Activated naive CD8-positive, alpha-beta T cell treated with anti-CD3 and anti-CD28 coated beads, Interleukin-2, amount 50 U/mL, for 16 hours (primary cell): Measurements from ENCODE around the gene DCST1.

Experiments
- DNase-seq: peaks from one replicate; pipeline ENCODE4 v3.0.0-alpha.2; 2020; ENCODE audit warnings: low read depth, low spot score

DCST1 gene

GRCh38 chr1:155013632-155014031, 20.0 kb upstream of the DCST1 start:
- DNase-seq, result no peak

- DNase-seq, result no peak
Measured at GRCh38 chr1:155014709-155015508, 18.7 kb upstream of the DCST1 start.

GRCh38 chr1:155015527-155016230, 17.9 kb upstream of the DCST1 start:
- no peak for DNase-seq

DNA sequence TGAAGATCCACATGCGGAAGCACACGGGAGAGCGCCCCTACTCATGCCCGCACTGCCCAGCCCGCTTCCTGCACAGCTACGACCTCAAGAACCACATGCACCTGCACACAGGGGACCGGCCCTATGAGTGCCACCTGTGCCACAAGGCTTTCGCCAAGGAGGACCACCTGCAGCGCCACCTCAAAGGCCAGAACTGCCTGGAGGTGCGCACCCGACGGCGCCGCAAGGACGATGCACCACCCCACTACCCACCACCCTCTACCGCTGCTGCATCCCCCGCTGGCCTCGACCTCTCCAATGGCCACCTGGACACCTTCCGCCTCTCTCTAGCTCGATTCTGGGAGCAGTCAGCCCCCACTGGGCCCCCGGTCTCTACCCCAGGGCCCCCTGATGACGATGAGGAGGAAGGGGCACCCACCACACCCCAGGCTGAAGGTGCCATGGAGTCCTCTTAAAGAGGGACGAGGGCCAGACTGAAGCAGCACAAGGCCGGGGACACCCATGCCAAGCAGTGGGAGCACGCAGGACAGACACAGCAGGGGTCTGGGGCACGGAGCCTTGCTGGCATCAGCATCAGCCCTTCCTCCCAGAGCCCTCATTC, 17.3 kb upstream of the DCST1 start:
- no peak for DNase-seq

DNA sequence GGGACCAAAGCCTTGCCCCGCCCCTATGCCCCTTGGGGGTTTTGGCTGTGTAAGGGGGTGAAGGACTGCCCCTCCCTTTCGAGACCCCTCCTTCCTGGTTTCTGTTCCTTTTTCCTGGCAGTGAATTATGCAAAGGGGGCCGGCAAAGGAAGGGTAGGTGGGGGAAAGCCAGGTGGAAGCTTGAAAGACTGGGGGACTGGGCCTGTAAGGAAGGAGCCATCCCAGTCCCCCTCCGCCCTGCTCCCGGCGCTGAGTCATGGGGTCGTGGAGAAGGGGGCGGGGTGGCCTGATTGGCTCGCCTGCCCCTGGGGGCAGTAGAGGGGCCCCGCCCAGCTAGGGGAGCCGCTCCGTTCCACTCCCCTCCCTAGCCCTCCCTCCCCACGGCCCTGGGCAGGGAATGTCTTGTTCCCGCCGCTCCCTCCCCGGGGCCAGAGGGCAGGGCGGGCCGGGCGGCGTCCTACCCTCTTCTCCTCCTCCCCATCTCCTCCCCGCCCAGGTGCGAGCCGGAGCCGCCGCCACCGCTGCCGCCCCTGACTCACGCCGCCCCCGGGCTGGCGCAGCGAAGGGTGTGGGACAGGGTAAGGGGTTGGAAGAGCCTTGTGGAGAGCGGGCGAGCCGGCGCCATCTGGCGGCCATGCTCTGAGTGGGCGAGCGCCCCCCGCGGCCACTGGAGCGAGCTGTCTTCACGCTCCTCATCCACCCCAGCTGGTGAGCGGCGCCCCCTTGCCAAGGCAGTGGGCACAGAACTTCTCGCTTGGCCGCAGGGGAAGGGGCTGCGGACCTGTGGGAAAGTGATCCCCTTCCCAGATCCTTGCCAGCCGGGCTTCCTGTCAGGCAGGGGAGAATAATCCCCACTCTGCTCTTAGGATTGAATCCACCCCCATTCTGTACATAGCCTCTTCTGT, 16.3 kb upstream of the DCST1 start:
- DNase-seq, result peak; percentile 84

DNA sequence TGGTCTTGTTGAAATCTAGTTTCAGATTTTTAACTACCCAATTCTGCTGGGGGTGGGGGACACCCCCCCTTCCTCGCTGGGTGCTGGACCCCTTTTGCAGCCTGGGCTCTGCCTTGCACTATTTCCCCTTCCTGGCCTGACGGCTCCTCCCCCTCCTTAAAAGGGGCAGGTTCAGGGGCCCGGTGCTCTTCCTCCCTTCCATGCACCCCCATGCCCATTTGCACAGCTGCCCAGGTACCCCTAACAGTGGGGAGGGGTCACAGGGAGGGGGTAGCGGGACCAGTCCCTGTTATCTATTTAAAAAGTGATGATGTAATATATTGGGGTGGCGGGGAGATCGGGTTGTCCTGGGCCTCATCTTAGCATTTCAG, 15.7 kb upstream of the DCST1 start:
- DNase-seq, result no peak

DNA sequence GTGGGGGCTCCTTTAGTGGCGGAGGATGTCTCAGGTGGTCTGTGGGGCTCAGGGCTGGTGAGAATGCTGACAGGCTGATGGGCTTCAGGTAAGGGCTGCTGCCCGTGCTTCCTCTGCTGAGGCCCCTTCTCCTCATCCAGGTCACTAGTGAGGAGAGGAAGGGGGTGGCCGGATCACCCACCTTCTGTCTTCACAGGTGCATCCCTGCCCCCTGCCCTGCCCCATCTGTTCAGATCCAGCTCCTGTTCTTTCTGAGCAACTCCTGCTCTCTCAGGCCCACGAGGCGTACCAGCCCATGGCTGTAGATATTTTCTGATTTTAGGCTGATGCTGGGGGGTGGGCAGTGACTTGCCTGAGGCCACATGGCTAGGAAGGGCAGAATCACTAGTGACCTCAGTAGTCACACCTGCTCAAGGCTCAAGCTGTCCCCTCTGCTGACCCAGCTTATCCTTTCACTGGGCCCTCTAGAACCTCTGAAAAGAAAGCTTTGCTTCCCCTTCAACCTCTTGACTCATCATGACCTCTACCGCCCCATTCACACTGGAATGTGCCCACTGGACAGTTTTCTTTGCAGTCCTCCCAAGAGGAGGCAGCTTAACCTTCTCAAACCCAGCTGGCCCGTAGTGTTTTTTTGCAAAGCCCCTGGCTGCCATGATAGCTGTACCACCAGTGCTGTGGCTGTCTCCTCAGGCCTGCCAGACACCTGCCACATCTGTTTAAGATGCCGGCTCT, 14.8 kb upstream of the DCST1 start:
- no peak for DNase-seq

DNA sequence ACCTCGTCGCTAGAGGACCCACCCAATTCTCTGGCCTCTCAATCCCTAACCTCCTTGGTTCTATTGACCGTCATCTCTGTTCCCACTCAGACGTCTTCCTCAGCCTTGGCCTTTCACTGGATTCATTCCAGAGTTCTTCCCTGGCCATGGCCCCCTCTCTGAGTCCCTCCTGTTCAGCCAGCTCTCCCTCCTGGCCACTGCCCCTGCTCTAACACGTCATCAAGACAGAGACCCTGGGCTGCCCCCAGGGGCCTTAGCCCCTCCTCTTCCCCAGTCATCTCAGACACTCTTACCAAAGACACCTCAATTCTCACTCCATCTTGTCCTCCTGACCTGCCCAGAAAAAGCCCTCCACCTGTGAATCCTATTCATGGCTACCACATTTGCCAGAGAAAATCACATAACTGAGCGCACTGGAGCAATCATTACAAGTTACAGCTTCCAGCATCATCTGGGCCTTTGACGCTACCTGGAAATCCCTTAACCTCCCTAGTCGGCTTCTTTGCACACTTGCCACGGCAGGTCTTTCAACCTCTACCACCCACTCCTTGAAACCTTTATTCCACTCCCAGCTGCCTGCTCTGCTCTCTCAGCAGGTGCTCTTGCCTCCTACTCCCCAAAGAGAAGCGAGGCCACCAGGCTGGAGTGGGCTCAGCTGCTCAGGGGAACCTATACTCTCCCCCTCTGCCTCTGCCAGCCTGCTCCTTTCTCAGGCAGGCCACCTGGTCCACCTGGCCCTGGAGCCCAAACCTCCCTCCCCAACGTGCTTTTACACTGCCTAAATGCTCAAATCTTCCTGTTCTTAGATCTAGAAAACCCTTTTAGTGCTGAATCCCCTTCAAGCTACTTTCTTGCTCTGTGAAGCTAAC, 14.0 kb upstream of the DCST1 start:
- no peak for DNase-seq

- DNase-seq, result no peak
Measured at GRCh38 chr1:155022136-155022926, 11.3 kb upstream of the DCST1 start.

- DNase-seq, result no peak
Measured at GRCh38 chr1:155022927-155023236, 10.7 kb upstream of the DCST1 start.

- DNase-seq, result no peak
Measured at GRCh38 chr1:155023627-155024026, 10.0 kb upstream of the DCST1 start.

DNA sequence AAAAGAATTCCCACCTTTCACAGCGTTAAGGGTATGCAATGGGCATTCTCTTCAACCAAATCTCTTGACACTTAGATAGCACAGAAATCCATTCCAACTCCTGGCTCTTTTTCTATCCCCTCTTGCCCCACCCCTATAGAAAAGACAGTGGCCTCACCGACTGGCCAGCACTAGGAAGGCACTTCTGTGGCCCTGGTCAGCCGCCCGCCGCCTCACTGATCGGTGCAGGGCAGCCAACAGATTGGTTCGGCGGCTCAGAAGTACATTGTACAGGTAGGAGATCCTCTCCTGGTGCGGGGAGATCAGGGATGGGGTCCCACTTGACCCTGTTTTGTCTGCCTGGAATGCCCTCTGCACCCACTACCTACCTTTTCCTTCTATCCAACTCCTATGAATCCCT, 9.3 kb upstream of the DCST1 start:
- DNase-seq, result no peak

DNA sequence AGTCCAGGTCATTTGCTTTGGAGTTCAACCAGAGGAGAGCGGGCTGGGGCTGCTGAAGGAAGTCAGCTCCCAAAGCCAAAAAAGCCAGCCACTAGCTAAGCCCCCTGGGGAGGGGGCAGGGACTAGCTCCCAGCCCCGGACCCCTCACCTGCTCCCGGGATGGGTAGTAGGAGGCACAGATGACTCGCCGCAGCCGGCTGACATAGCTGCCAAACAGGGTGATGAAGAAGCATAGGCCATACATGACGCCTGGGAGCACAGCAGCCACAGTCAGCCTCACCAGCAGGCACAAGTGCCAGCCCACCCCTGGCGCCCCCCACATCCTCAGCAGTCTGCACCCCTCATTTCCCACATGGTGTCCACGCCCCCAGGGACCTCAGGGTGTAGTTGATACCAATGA, 7.5 kb upstream of the DCST1 start:
- DNase-seq, result no peak

DNA sequence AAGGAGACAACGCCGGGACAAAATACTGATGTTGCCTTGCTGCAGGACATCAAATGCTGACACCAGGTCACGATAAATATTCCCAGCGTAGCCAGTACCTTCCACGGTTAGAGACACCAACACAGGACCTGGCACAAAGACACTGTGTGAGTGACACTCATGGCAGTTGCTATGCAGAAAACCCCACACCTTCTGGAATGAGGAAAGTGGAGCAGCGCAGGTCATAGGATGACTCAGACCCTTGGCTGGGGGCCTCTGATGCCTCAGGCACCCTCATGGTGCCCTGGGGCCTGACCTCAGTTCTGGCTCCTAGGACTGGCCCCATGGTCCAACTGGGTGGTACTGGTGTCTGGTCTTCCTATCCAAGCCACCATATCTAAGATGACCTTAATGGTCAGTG, 7.0 kb upstream of the DCST1 start:
- no peak for DNase-seq

DNA sequence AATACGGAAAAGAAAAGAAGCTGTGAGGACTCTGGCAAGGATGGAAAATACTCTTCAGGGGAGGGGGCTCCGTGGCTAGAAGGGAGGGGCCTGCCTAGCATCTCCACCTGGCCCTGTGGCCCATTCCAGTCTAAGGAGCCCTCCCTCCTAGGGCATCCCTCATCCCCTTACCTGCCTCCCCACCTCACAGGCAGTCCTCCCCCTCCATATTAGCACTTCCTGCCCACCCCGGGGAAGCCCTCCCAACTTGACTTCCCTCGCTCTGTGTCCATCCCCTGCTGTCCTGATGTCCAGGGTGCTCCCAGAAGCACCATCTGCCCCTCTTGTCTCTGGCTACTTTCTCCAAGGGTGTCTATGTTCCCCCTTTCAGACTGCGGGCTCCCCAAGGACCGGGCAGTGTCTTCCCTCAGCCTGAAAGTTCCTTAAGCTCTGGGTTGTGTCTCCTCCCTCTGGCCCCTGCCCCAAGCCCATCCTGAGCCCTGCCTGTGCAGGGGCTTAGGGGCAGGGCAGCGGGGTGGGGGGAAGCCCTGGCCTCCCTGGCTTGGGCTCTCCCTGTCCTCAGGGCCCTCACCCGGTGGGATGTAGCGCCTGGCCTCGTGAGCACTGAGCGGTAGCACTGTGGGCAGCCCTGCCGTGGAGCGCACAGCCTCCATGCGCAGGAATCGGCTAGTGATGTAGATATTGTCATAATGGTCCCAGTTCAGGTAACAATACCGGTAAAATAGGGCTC, 3.9 kb upstream of the DCST1 start:
- DNase-seq, result no peak

GRCh38 chr1:155030243-155030795, 3.3 kb upstream of the DCST1 start:
- DNase-seq, result no peak

DNA sequence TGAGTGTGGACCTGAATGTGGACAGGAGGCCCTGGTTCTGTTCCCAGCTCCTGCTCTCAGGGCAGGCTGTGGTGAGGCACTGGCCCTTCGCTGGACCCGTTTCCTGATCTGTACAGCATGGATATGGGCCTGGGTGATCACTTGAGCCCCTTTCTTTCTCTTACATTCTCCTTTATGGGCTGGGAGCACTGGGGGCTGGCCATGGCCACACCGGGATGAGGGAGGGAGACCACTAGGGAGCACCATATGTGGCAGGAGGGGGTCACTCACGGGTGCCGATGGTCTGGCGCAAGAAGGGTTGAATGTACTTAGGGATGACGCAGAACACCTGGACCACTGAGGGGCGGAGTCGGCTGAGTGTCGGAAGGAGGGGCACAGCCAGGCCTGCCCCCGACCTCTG, 2.7 kb upstream of the DCST1 start:
- no peak for DNase-seq

DNA sequence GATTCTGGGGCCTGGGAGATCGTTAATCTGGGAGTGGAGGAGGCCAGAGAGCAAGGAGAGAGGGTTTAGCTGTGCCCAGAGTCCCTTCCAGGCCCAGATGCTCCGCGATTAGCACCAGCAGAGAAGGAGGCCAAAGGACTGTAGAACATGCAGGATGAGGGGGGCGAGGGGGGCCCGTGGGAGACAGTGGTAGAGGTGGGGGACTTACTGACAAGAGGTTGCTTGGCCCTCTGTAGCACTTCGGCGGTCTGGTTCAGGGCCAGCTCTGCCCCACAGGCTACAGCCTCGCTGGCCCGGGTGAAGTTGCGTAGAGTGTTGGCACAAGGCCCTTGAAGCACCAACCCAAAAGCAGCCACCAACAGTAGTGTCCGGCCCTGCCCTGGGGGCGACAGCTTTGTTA, 738 bp upstream of the DCST1 start:
- DNase-seq, result no peak
